ENCODE results near the gene PARP15.

GRCh38 chr3:122646146-122646988 lies 68.9 kb downstream of the PARP15 start:
- no peak for TF ChIP-seq ZBTB33 (IDR thresholded peaks at IDR 0.05; ENCODE audit: extremely low read depth, insufficient replicate concordance, low read length)
- no peak for TF ChIP-seq POLR2A (IDR thresholded peaks at IDR 0.05; ENCODE audit: borderline replicate concordance, extremely low read depth, insufficient read depth, insufficient read length)
